A673 (cell line): Measurements from ENCODE around the gene CCDC85C. TPM values are rescaled to one million over a fixed set of nuclear protein-coding genes. Genes with fewer than 3 reads are reported as not detected.

Experiments used
- Bru-seq: library from RNA; stranded (reverse); fragments of 400-500 nt; gene quantifications from one replicate; lab custom pipeline; 2021; lab: Mats Ljungman, UMichigan
- BruChase-seq, 2 experiments: library from RNA; stranded (reverse); fragments of 400-500 nt; gene quantifications; one replicate each; lab custom pipeline; 2021; lab: Mats Ljungman, UMichigan
- BruUV-seq: library from RNA; stranded (reverse); fragments of 400-500 nt; replicated peaks from 2 replicates; lab custom pipeline; 2021; lab: Mats Ljungman, UMichigan
- CTCF ChIA-PET: fragments of 300-600 bp; sonication (Branson Sonifier 250); formaldehyde crosslinking; loops from one replicate; lab custom pipeline; 2022; ENCODE audit warnings: antibody characterized with exemption; lab: Charles Lee
- POLR2A ChIA-PET: fragments of 300-600 bp; sonication (Branson Sonifier 250); formaldehyde crosslinking; loops from one replicate; lab custom pipeline; 2022; ENCODE audit warnings: antibody characterized with exemption; ENCODE audit not compliant: low non-redundant PET; lab: Charles Lee
- DNase-seq: peaks from one replicate; pipeline ENCODE4 v3.0.0-alpha.2; 2015; ENCODE audit warnings: low spot score
- H3K27ac ChIP-seq: fragments of 200-600 bp; sonication (generic); 2 replicates; pipeline ENCODE4 v1.5.1; 2016; ENCODE audit warnings: mixed run types, low read depth, mild to moderate bottlenecking, mixed read lengths, antibody characterized with exemption, low read length; ENCODE audit not compliant: poor library complexity, severe bottlenecking
- H3K27me3 ChIP-seq: fragments of 200-600 bp; sonication (generic); replicated peaks from 2 replicates; pipeline ENCODE4 v1.6.1; 2017; ENCODE audit warnings: mixed run types, low read depth, mild to moderate bottlenecking, mixed read lengths, antibody characterized with exemption, low read length; ENCODE audit not compliant: insufficient read depth, poor library complexity
- H3K36me3 ChIP-seq: fragments of 200-600 bp; sonication (generic); 2 replicates; pipeline ENCODE4 v1.6.1; 2016; ENCODE audit warnings: mixed run types, mild to moderate bottlenecking, mixed read lengths, antibody characterized with exemption, low read length; ENCODE audit not compliant: insufficient read depth, poor library complexity, severe bottlenecking
- H3K4me1 ChIP-seq: fragments of 200-600 bp; sonication (generic); 2 replicates; pipeline ENCODE4 v1.6.1; 2017; ENCODE audit warnings: mixed run types, mild to moderate bottlenecking, mixed read lengths, antibody characterized with exemption, low read length; ENCODE audit not compliant: insufficient read depth, poor library complexity, severe bottlenecking
- H3K4me3 ChIP-seq: fragments of 200-600 bp; sonication (generic); 2 replicates; pipeline ENCODE4 v1.5.1; 2016; ENCODE audit warnings: low read depth, mixed run types, mild to moderate bottlenecking, mixed read lengths, low read length; ENCODE audit not compliant: poor library complexity, severe bottlenecking
- H3K9me3 ChIP-seq: fragments of 200-600 bp; sonication (generic); 2 replicates; pipeline ENCODE4 v1.6.1; 2016; ENCODE audit warnings: mixed run types, low read depth, mild to moderate bottlenecking, mixed read lengths, antibody characterized with exemption, low read length; ENCODE audit not compliant: poor library complexity, severe bottlenecking
- EZH2 ChIP-seq: fragments of 200-600 bp; sonication (generic); IDR thresholded peaks from 2 replicates; pipeline ENCODE4 v1.6.1; 2017; ENCODE audit warnings: borderline replicate concordance, low read depth, mild to moderate bottlenecking, mixed read lengths, antibody characterized with exemption, low read length; ENCODE audit not compliant: poor library complexity, severe bottlenecking
- intact Hi-C: fragments of 100-400 bp; cut with micrococcal nuclease; formaldehyde crosslinking; loops from one replicate; pipeline ENCODE4 v1.10.0; 2022; ENCODE audit not compliant: unreplicated experiment
- long read RNA-seq: library from polyadenylated mRNA; stranded (forward); transcript quantifications from one replicate; pipeline ENCODE4 v2.0.0, GENCODE V29; 2022
- total RNA-seq: library from RNA; stranded (reverse); gene quantifications from 2 replicates; pipeline ENCODE4 v1.2.3, GENCODE V29; 2021
- TF ChIP-seq, protein P1 (sequence below): fragments of 300-800, 200-600 bp; sonication (generic); conservative IDR thresholded peaks from 2 replicates; pipeline ENCODE4 v1.5.1; 2017; ENCODE audit warnings: low read depth, mild to moderate bottlenecking, antibody characterized with exemption, low read length, moderate library complexity, mixed read lengths

Gene CCDC85C
- total RNA-seq (24.6 and 31.5 TPM in 2 replicates), Bru-seq, nascent RNA (percentile 54 among the genes with signal in this experiment), BruChase-seq, experiment 1, labeled RNA remaining after a 2-hour chase (percentile 54 among the genes with signal in this experiment), BruChase-seq, experiment 2, labeled RNA remaining after a 6-hour chase (percentile 61 among the genes with signal in this experiment)
- long read RNA-seq, full-length matches to known transcripts: 20 of 46 reads
- long read RNA-seq, partial matches to known transcripts: 0 of 46 reads
- long read RNA-seq, other reads (novel, unspliced or antisense): 26 of 46 reads

DNA sequence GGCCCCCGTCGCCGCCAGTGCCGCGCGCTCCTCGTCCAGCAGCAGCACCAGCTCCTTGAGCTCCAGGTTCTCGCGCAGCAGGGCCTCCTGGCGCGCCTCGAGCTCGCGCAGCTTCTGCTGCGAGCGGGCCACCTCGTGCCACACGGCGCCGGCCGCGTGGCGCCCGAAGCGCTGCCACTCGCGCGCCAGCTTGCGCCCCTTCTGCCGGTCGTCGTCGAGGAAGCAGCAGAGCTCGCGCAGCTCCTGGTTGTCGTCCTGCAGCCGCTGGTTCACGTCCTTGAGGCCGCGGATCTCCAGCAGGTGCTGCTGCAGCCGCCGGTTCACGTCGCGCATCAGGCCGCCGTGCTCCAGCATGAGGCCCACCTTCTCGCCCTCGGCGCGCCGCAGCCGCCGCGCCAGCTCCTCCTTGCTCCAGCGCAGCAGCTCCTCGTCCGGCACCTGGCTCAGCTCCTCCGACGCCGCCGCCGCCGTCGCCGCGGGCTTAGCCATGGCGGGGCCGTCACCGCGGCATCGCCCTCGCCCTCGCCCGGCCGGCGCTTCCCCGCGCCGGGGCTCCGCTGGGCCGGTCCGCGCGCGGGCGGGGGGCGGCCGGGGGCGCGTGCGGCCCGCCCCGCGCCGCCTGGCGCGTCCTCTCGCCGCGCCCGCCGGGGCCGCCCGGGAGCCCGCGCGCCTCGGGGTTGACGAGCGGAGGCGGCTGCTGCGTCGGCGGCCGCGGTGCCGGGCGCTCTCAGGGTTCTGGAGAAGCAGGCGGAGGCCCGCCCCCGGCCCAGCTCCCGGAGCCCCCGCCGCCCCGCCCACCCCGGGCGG, at the start of gene CCDC85C:
Gene CCDC85C (minus strand): TSS at position 737 of the 807 bp plus-strand sequence. CDS start 248 bp downstream, at position 489.
- Histone ChIP-seq H3K4me1 (peaks cover 24% of the 10 kb centered on the region), H3K27ac (peak within 1 kb of the TSS; percentile 89), H3K4me3 (peak within 1 kb of the TSS; percentile 85), H3K36me3 (no peaks in the 10 kb centered on the region), H3K27me3 (no peaks in the 10 kb centered on the region), H3K9me3 (no peaks in the 10 kb centered on the region)
- TF ChIP-seq, protein P1, sequence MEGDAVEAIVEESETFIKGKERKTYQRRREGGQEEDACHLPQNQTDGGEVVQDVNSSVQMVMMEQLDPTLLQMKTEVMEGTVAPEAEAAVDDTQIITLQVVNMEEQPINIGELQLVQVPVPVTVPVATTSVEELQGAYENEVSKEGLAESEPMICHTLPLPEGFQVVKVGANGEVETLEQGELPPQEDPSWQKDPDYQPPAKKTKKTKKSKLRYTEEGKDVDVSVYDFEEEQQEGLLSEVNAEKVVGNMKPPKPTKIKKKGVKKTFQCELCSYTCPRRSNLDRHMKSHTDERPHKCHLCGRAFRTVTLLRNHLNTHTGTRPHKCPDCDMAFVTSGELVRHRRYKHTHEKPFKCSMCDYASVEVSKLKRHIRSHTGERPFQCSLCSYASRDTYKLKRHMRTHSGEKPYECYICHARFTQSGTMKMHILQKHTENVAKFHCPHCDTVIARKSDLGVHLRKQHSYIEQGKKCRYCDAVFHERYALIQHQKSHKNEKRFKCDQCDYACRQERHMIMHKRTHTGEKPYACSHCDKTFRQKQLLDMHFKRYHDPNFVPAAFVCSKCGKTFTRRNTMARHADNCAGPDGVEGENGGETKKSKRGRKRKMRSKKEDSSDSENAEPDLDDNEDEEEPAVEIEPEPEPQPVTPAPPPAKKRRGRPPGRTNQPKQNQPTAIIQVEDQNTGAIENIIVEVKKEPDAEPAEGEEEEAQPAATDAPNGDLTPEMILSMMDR: no peak
- TF ChIP-seq EZH2: no peak
- ChIA-PET CTCF (interaction anchor here (0.6 kb wide), 1 partner anchor 252 kb away, joined by 11 read pairs; no protein-coding TSS in a partner anchor), POLR2A (interaction anchor here (0.6 kb wide), 1 partner anchor 229 kb away, joined by 3 read pairs; no protein-coding TSS in a partner anchor)
- no TSS peak for BruUV-seq
- peak; percentile 58 for DNase-seq
- intact Hi-C loops: loop anchor here (2.0 kb wide), 2 partner anchors 73 to 79 kb away; no protein-coding TSS in a partner anchor

DNA sequence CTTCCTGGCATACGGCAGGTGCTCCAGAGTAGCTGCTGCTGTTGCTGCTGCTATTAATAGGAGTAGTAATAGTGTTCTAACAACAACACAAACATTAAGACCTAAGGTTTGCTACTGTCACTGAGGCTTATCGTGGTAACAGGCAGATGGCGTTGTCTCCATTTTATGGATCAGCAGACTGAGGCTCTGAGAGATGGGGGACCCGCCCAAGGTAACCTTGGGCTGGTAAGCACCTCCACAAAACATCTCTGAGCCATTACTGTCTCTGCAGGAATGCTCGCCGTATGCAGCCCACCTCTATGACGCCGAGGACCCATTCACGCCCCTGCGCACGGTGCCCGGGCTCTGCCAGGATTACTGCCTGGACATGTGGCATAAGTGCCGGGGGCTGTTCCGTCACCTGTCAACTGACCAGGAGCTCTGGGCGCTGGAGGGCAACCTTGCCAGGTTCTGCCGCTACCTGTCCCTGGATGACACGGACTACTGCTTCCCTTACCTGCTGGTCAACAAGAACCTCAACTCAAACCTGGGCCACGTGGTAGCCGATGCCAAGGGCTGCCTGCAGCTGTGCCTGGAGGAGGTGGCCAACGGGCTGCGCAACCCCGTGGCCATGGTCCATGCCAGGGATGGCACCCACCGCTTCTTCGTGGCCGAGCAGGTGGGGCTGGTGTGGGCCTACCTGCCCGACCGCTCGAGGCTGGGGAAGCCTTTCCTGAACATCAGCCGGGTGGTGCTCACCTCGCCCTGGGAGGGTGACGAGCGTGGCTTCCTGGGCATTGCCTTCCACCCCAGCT, 48.1 kb upstream of the CCDC85C start:
- no peaks in the 10 kb centered on the region for H3K36me3 ChIP-seq
- H3K27ac ChIP-seq: no peak overlapping the region
- TF ChIP-seq, protein P1: no peak
- no TSS peak for BruUV-seq
- no peak for DNase-seq
- H3K9me3 ChIP-seq: no peaks in the 10 kb centered on the region
- peaks cover 5% of the 10 kb centered on the region for H3K4me1 ChIP-seq
- no peaks in the 10 kb centered on the region for H3K27me3 ChIP-seq
- POLR2A ChIA-PET: no interaction called here
- H3K4me3 ChIP-seq: no peak overlapping the region
- intact Hi-C loops: no loop called here
- CTCF ChIA-PET: no interaction called here

DNA sequence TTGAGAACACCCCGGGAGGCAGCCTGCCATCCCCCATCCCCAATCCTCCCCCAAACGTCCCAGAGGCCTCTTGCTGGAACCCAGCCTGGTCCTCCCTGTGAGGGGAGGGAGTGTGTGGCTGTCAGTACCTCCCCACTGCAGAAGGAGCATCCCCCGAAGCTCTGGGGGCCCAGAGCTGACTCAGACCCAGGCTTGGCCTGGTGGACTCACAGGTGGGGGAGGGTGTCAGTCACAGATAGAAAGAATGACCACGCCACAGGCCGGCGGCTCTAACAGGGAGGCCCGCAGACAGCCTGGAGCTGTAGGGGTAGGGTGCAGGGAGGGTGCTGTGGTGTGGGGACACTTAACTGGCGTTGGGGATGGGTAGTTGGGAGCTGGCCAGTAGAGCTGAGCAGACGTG, 46.2 kb upstream of the CCDC85C start:
- POLR2A ChIA-PET: no interaction called here
- H3K9me3 ChIP-seq: no peaks in the 10 kb centered on the region
- CTCF ChIA-PET: no interaction called here
- no peak for DNase-seq
- BruUV-seq: no TSS peak
- intact Hi-C loops: no loop called here
- no peaks in the 10 kb centered on the region for H3K36me3 ChIP-seq
- H3K4me1 ChIP-seq: peaks cover 5% of the 10 kb centered on the region
- no peak overlapping the region for H3K27ac ChIP-seq
- TF ChIP-seq, protein P1: no peak
- TF ChIP-seq EZH2: no peak
- H3K27me3 ChIP-seq: peaks cover 10% of the 10 kb centered on the region
- H3K4me3 ChIP-seq: no peak overlapping the region
